ENCODE measurements around the gene SNX3. TPM values are rescaled to one million over a fixed set of nuclear protein-coding genes. Genes with fewer than 3 reads are reported as not detected.
A peak's percentile ranks its signal among the peaks of the same experiment; 100 is the strongest.
"Not testable (repeated sequence)": the region's sequence is repeated elsewhere in the genome, so short reads cannot be mapped to it uniquely, and the experiment has no call there.

The SNX3 gene
- total RNA-seq, 2 donors from 2014 or later = 88.7 to 108 TPM

DNA sequence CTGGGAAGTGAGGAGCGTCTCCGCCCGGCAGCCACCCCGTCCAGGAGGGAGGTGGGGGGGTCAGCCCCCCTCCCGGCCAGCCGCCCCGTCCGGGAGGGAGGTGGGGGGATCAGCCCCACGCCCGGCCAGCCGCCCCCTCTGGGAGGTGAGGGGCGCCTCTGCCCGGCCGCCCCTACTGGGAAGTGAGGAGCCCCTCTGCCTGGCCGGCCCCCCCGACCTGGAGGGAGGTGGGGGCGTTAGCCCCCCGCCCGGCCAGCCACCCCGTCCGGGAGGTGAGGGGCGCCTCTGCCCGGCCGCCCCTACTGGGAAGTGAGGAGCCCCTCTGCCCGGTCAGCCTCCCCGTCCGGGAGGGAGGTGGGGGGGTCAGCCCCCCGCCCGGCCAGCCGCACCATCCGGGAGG is 9.1 kb upstream of the SNX3 start:
- DNase-seq; ATAC-seq; intact Hi-C loops (cut with DNase I, micrococcal nuclease): not testable (repeated sequence)

DNA sequence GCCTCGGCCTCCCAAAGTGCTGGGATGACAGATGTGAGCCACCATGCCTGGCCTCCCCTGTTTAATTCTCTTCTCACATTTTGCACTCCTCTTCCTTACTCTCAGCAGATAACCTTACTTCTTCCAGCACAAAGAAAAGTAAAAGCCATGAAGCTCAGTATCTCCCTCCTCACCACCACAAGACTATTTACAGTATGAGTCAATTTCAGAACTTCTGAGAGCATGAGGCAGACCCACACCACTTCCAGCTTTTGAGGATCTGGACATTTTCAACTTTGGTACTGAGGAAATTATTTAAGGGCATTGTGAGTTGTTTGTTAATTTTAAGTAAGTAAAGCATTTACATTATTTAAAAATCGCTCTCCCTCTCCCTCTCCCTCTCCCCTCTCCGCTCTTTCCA is 8.0 kb upstream of the SNX3 start:
- DNase-seq = no peak
- no peak for ATAC-seq
- intact Hi-C loops (cut with DNase I, micrococcal nuclease) = no loop called here

DNA sequence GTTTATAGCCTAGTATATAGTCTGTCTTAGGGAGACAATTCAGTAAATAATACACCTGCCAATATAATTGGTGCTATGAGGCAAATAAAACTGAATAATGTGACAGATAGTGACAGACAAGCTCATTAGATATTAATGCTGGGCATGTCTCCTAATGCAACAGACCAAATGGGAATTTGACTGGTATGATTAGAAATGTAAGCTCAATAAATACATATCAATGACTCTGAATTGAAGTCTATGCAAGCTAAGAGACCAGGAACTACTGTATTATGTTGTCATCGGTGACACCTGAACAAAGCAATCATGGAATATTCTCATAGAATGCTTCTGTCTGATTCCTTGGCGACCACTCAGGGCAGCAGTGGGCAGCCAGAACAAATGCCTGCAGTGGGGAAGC is 2.5 kb upstream of the SNX3 start:
- no peak for ATAC-seq
- intact Hi-C loops (cut with DNase I, micrococcal nuclease) = no loop called here

DNA sequence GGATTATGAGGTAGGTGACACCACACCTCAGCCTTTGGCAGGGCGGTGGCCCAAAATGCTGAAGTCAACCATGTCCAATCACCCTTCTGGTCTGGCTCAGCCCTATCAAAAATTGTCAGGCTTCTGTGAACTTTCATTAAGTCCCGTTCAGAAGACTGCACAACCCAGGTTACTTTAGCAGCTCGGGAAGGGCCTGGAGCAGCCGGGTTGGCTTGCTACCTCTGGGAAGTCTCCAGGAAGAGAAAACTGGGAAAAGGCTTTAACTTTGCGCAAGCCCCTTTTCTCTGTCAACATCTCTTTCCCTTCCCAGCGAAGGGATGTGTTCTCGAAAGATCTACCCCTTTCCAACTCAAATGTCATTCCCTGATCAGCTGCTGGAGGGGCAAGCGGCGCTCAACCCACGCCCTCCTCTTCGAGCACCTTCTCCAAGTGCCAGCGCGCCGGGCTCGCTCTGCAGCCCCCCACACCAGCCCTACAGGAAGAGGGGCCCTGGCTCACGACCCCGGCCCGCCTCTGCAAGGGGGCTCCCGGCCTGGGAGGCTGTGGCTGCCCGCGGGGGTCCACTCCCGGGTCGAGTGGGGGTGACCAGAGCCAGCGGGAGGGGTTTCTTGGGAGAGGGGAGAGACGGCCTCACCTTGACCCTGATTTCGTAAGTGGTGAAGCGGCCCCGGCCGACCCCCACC is 573 bp downstream of the SNX3 start:
- ATAC-seq (peak; percentile 24), DNase-seq (peak; percentile 30 to 45)
- intact Hi-C loops (cut with DNase I, micrococcal nuclease) = no loop called here

More for the DNA sequence above, 2.5 kb upstream of the SNX3 start:
- no peak for DNase-seq

DNA sequence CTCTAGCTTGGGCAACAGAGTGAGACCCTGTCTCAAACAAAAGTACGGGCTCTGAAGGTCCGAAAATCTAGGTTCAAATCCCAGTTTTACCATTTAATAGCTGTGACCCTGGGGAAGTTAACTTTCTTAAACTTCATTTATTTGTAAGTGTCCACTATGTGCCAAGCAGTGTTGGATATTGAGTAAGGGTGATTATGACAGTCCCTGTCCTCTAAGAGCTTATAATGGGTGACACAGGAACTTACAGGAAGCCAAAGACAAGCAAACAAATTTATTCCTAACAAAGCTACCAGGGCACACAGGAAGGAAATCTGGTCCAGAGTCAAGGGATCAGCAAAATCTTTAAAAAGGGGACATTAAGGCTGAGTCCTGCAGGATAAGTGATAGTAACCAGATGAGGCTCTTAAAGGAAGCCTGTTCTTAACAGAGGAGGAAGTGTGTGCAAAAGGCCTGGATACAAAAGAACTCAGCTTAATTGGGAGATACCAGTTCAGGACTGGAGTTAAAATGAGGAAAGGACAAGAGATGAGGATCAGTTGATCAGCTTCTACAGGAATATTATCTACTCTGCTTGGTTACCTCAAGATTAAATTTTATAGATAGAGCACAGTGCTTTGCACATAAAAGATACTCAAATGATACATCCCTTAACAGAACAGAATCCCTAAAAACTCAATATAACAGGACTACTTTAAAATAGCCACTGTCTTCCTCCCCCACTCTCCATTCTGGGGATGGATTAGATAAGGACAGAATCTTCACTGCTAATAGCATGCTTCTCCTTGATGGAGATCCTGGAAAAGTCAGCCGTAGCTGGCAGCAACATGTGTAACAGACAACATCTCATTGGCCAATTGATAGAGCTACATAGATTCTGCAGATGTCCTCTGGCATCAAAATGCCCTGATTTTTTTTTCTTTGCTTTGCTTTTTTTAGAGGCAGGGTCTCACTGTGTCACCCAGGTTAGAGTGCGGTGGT is 6.1 kb downstream of the SNX3 start:
- intact Hi-C loops (cut with DNase I, micrococcal nuclease) = no loop called here
- no peak for DNase-seq
- ATAC-seq = no peak

DNA sequence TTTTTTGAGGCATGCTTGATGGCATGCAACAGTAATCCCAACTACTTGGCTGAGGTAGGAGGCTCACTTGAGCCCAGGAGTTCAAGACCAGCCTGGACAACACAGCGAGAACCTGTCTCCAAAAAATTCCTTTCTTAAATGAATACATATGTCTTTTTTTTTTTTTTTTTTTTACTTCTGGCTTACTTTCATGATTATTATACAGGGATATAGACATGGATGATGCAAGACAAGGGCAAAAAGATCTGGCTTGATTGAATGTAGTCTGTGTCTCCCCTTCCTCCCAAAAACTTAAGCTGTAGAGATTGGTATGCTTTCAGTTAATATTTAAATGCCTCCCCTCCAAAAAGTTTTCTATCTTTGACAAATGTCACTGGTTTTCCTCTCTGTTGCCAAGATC is 7.6 kb downstream of the SNX3 start:
- DNase-seq = no peak
- ATAC-seq = no peak
- intact Hi-C loops (cut with DNase I, micrococcal nuclease) = no loop called here

DNA sequence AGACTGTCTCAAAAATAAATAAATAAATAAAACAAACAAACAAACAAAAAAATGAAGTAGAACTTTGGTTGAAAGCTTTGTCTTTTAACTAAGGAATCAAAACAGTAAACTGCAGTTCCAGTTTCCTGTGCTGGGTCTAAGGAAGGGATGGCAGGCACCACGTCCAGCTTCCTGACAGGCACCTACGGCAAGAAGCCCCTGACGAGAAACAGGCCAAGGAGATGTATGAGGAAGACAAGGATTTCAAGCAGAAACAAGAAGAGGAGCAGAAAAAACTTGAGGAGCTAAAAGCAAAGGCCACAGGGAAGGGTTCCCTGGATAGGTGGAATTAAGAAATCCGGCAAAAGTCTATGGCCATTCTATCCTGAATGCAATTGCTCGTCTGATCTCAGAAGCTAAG is 8.8 kb downstream of the SNX3 start:
- DNase-seq (no peak), ATAC-seq (no peak)
- intact Hi-C loops (cut with DNase I, micrococcal nuclease) = no loop called here

DNA sequence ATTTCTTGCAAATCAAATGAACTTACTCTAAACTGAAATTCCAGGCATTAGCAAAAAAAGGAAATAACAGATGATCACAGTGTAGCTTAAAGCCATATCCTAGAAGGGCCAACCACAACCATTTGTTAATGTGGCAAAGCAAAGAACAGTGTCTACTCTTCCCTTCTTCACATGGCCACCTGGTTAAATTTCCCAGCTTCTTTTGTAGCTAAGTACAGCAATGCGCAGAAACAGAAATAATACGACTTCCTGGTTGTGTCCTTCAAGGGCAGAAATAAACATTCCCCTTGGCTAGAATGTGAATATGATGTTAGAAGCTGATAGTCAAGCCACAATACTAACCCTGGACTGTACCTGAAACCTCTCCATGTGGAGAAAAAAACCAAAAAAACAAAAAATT is 9.6 kb downstream of the SNX3 start:
- DNase-seq (no peak), ATAC-seq (no peak)
- intact Hi-C loops (cut with DNase I, micrococcal nuclease) = no loop called here

DNA sequence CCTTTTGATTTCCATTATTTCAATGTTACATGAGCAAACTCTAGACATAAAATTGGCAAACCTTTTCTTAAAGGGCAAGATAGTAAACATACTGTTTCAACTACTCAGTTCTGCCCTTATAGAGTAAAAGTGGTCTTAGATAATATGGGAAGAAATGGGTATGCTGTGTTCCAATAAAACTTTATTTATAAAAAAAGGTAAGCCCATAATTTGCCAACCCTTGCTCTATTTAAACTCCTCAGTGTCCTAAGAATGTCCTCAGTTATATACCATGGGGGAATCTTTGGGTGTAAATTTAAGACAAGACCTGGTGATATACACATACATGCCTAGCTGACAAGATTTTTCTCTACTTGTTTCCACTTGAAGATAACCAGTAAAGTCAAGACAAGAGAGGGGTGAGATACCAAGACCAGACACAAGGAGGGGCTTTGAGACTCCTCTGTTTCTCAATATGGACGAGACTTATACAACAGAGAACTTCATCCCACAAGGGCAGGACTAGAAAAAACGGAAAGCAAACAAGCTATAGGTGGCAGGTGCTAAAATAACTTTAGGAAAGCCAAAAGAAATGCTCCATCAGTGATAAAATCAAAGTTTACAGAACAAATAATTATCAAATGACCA is 10.5 kb downstream of the SNX3 start:
- no peak for ATAC-seq
- intact Hi-C loops (cut with DNase I, micrococcal nuclease) = no loop called here
- no peak for DNase-seq

DNA sequence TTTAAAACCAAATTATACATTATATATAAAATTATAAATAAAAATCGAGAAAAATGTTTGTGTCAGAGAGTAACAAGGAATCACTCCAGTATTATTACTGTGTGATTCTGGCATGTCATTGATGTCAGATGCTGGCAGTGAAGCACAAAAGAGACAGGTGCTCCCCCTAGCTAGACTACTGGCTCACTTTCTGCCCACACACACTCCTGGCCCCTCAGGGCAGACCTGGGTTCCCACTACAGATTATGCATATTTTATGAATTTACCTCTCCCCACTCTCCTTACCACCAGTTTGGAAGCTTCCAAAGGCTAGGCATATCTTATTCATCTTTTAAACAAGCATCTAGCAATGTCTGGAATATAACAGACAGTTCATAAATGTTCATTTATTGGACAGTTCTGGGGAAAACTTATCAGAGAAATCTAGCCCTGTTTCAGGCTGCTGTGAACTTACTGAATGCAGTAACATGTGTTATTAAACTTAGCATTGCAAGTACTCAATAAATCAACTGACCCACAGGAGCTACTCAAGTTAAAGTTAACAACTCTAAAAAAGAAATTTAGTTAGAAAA is 12.8 kb downstream of the SNX3 start:
- no peak for ATAC-seq
- intact Hi-C loops (cut with DNase I, micrococcal nuclease) = no loop called here
- no peak for DNase-seq

DNA sequence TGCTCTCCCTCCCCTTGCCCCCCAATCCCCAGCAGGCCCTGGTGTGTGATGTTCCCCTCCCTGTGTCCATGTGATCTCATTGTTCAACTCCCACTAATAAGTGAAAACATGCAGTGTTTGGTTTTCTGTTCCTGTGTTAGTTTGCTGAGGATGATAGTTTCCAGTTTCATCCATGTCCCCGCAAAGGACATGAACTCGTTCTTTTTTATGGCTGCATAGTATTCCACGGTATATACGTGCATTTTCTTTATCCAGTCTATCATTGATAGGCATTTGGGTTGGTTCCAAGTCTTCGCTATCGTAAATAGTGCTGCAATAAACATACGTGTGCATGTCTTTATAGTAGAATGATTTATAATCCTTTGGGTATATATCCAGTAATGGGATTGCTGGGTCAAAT is 15.7 kb downstream of the SNX3 start:
- intact Hi-C loops (cut with DNase I, micrococcal nuclease); DNase-seq; ATAC-seq: not testable (repeated sequence)

DNA sequence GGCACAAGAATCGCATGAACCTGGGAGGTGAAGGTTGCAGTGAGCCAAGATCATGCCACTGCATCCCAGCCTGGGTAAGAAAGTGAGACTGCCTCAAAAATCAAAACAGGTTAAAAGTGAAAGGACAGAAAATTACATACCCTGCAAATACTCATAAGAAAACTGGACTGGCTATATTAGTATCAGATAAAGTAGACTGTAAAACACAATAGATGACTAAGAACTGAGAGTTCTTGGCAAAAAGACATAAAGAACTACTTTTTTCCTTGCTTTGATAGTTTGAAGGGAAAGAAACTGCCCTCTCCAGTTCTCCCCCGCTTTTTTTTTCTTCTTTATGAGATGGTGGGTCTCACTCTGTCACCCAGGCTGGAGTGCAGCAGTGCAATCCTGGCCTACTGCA is 17.0 kb downstream of the SNX3 start:
- intact Hi-C loops (cut with DNase I, micrococcal nuclease) = no loop called here
- no peak for DNase-seq
- no peak for ATAC-seq

DNA sequence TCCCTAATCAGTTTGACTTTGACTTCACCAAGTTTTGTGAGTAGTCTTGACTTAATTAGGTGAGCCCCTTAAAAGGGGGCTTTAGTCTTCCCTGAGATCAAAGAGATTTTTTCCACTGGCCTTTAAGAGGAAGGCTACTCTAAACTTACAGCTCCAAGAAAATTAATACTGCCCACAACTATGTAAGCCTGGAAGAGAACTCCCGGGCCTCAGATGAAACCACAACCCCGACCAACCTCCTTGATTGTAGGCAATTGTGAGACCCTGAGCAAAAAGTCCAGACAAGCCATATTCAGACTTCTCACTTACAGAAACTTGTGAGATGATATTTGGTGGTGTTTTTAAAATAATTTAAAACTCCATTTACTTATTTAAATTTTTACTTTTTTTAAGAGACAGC is 18.1 kb downstream of the SNX3 start:
- intact Hi-C loops (cut with DNase I, micrococcal nuclease) = no loop called here
- DNase-seq (no peak), ATAC-seq (no peak)

DNA sequence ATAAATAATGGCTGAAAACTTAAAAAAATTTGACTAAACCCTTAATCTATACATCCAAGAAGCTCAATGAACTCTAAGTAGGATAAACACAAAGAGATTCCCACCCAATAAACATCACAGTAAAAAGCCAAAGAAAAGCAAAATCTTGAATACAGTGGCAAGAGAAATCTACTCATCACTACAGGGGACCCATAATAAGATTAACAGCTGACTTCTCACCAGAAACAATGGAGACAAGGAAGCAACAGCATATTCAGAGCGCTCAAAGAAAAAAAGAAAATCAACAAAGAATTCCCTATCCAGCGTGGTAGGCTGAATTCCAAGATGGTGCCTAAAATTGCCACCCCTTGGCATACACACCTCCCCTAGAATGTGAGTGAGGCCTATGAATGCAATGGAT is 18.6 kb downstream of the SNX3 start:
- no peak for ATAC-seq

DNA sequence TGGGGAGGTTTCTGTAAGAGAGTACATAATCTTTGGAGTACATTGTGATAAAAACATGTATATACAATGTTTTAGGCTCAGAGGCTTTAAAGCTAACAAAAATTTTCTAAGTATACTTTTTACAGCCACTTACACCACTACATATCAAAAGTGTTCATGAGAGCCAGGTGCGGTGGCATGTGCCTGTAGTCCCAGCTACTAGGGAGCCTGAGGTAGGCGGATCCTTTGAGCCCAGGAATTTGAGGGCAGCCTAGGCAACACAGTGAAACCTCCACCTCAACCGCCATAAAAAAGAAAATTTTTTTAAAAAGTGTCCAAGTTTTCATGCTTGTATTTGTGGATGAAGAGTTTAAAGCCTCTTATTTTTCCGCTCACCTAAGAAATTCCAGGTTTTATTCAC is 22.5 kb downstream of the SNX3 start:
- no peak for ATAC-seq

More for the DNA sequence above, 18.6 kb downstream of the SNX3 start:
- intact Hi-C loops (cut with DNase I, micrococcal nuclease) = no loop called here
- no peak for DNase-seq

DNA sequence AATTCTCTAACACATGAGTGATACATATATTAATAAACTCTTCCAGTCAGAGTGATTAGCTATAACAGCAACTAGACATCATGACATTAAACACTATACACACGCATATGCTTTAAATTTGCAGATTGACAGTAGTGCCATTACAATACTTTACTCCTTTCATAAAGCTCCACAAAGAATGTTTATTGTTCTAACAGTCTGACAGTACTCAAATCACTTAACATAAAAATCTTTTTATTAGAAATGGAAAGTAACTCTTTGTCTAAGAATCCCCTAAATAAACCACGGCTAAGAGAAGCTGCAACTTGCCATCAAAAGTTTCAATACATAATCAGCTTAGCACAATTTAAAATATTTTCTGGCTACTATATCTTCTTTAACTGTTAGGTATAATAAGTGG is 24.0 kb downstream of the SNX3 start:
- DNase-seq = no peak
- no peak for ATAC-seq
- intact Hi-C loops (cut with DNase I, micrococcal nuclease) = no loop called here

More for the DNA sequence above, 22.5 kb downstream of the SNX3 start:
- intact Hi-C loops (cut with DNase I, micrococcal nuclease) = no loop called here
- DNase-seq = no peak

DNA sequence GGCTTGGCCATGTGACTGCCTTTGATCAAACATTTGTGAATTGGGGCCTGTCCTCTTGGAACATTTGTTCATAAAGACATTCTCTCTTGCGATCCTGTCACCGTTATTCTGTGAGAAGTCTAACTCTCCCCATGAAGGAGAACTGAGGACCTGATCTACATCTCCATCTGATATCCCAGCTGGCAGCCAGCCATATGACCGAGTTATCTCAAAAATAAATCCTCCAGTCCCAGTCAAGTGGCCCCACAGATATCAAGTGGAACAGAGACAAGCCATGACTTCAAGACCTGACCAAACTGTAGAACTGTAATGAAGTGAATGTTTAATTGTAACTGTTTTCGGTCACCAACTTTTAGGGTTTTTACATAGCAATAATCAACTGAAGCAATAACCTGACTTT is 25.7 kb downstream of the SNX3 start:
- intact Hi-C loops (cut with DNase I, micrococcal nuclease) = no loop called here
- DNase-seq (peak in 1 of 2 donors; percentile 16), ATAC-seq (no peak)

DNA sequence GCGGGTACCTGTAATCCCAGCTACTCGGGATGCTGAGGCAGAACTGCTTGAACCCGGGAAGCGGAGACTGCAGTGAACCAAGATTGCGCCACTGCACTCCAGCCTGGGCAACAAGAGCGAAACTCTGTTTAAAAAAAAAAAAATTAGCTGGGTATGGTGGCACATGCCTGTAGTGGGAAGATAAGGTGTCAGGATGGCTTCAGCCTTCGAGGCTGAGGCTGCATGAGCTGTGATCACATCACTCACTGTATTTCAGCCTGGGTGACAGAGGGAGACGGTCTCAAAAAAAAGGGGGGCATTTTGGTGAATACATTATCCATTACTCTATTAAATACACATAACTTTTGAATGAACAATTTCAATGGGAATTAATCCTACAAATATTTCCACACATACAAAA is 32.4 kb downstream of the SNX3 start:
- ATAC-seq = no peak
- no peak for DNase-seq
- intact Hi-C loops (cut with DNase I, micrococcal nuclease) = no loop called here

DNA sequence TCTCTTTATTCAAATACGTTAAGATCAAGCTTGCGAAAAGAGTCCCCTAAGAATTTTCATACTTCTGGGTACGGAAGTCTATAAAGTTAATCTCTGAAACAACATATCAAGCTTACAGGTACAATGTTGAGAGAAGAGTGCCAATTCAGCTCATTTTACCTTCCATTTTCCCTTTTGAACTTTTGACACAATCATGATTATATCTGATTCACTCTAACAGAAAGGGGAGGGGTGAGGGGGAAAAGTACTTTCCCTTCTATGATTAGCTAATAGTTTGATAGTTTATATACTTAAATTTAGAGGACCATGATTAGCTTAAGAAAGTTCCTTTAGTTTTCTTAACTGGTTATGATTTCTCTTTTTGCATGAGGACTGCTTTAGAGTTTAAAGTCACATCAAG is 33.5 kb downstream of the SNX3 start:
- intact Hi-C loops (cut with DNase I, micrococcal nuclease) = no loop called here
- no peak for DNase-seq
- no peak for ATAC-seq

Measured in left colon (tissue), 2 donors.